Ovary (tissue), 3 donors: ENCODE measurements around the gene PCDHGA1.

ENCODE experiments used
- CTCF ChIP-seq, 3 donors: fragments of 450-650 bp in 2 of 3; fragments of 200-600 bp in 1 of 3; IDR thresholded peaks; one replicate each; pipeline versions ENCODE4 v1.5.1 to v1.8.0; 2016 to 2022; ENCODE audit warnings: antibody characterized with exemption in 3 of 3, mild to moderate bottlenecking in 1 of 3
- EP300 ChIP-seq: sonication (generic); formaldehyde crosslinking; IDR thresholded peaks from one replicate; pipeline ENCODE4 v1.6.1; 2017; ENCODE audit warnings: antibody characterized with exemption
- POLR2A ChIP-seq: fragments of 450-650 bp; IDR thresholded peaks from one replicate; pipeline ENCODE4 v1.6.1; 2017; ENCODE audit warnings: antibody characterized with exemption, mild to moderate bottlenecking, moderate library complexity
- donor health status: DM: no; HTN: no; CAD: no.

DNA sequence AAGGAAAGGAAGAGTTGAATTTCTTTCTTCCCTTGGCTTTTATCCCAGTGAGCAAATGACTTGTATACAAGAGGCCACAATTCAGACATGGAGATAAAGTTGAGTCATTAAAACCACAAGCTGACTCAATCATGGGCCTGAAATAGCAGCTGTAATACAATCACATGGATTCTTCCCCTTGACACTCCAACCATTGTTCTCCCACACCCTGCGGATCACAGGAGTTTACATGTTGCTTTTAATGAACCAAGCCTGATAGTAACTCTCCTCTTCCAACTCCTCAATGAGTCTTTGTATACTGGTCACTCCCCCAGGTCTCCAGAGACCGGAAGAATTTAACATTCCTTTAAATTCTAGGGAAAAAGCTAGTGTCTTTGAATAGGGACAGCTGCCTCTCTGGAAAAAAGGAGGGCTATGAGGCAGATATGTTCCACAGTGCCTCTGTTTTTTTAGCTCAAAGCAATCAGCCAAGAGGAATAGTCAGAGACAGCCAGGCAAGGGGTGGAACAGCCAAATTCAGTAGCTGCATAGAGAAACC is 191.0 kb downstream of the PCDHGA1 start:
- no peak for TF ChIP-seq CTCF (IDR thresholded peaks at IDR 0.05)
- no peak for TF ChIP-seq POLR2A
- no peak for TF ChIP-seq EP300
